Transverse colon (tissue), 4 donors: ENCODE data around the gene TESK2.

Source experiments
- EP300 ChIP-seq: sonication (generic); formaldehyde crosslinking; IDR thresholded peaks from one replicate; pipeline ENCODE4 v1.6.1; 2017; ENCODE audit warnings: antibody characterized with exemption, low read depth
- POLR2A ChIP-seq: fragments of 450-650 bp; IDR thresholded peaks from one replicate; pipeline ENCODE4 v1.6.1; 2016; ENCODE audit warnings: antibody characterized with exemption, mild to moderate bottlenecking, moderate library complexity
- POLR2AphosphoS5 ChIP-seq, 3 donors: sonication (generic); formaldehyde crosslinking; IDR thresholded peaks; one replicate each; pipeline ENCODE4 v1.6.1; 2016; ENCODE audit warnings: antibody characterized with exemption in 3 of 3
- TF ChIP-seq, protein P1 (sequence below), 5 experiments: fragments of 200-600 bp in 3 of 5; fragments of 450-650 bp in 2 of 5; sonication (generic) in 3 of 5; IDR thresholded peaks; 1 replicate in 2 of 5; 2 replicates in 3 of 5; pipeline ENCODE4 v1.5.1; 2016 to 2017; ENCODE audit warnings: antibody characterized with exemption in 5 of 5, inconsistent platforms in 3 of 5, mild to moderate bottlenecking in 2 of 5, moderate library complexity in 1 of 5

GRCh38 chr1:45383191-45383590 lies 107.8 kb downstream of the TESK2 start:
- TF ChIP-seq, protein P1, sequence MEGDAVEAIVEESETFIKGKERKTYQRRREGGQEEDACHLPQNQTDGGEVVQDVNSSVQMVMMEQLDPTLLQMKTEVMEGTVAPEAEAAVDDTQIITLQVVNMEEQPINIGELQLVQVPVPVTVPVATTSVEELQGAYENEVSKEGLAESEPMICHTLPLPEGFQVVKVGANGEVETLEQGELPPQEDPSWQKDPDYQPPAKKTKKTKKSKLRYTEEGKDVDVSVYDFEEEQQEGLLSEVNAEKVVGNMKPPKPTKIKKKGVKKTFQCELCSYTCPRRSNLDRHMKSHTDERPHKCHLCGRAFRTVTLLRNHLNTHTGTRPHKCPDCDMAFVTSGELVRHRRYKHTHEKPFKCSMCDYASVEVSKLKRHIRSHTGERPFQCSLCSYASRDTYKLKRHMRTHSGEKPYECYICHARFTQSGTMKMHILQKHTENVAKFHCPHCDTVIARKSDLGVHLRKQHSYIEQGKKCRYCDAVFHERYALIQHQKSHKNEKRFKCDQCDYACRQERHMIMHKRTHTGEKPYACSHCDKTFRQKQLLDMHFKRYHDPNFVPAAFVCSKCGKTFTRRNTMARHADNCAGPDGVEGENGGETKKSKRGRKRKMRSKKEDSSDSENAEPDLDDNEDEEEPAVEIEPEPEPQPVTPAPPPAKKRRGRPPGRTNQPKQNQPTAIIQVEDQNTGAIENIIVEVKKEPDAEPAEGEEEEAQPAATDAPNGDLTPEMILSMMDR (IDR thresholded peaks at IDR 0.05), result no peak
- TF ChIP-seq POLR2AphosphoS5 (IDR thresholded peaks at IDR 0.05) (no peak), POLR2A (no peak), EP300 (no peak)
